Measurements from ENCODE around the gene ZER1.

- TF ChIP-seq CTCF (IDR thresholded peaks at IDR 0.05) (no peak), EZH2 (IDR thresholded peaks at IDR 0.05) (no peak)
Observed at GRCh38 chr9:128743421-128743820, 28.3 kb downstream of the ZER1 start.

Data from neural progenitor cell (in vitro differentiated cells).